DMS153 treated with DMSO at 0.1 percent for 48 hours (cell line): ENCODE measurements around the gene TMEM225B.
"Not testable (repeated sequence)": the region's sequence is repeated elsewhere in the genome, so short reads cannot be mapped to it uniquely, and the experiment has no call there.

ENCODE experiments used
- DNase-seq: peaks from one replicate; lab custom pipeline; 2025; ENCODE audit not compliant: unreplicated experiment; lab: John Stamatoyannopoulos, UW

The TMEM225B gene

GRCh38 chr7:99623091-99623693, 25.1 kb downstream of the TMEM225B start:
- DNase-seq: no peak

DNA sequence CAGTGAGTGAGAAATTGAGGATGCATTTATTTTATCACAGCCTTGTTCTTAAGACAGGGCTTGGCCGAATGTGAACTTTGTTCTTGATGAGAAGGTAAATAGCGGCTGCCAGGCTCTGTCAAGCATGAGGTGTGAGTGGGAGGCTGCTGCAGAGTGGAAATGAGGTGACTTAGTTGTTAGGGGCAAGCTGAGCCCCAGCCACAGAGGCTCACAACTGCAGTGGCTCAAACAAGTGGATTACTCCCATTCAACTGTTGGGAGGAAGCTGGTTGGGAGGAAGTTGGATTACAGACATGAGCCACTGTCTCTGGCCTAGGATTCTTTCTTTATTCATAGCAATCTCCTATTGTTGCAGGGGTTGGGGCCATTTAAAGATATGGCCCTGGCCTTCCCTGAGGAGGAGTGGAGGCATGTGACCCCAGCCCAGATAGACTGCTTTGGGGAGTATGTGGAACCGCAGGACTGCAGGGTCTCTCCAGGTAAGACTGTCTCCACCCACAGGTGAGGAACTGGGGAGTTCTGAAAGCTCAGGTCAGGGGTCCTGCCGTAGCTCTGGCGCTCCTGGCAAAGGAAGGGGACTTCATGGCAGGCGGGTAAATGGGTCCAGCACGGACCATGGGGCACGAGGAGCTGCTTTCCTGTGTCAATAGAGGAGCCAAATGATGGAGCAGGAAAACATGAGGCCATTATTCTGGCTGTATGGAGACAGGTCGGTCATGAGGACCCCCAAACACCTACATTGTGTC, 25.8 kb downstream of the TMEM225B start:
- no peak for DNase-seq

GRCh38 chr7:99624484-99624883, 26.4 kb downstream of the TMEM225B start:
- DNase-seq: no peak

- no peak for DNase-seq
Measured at GRCh38 chr7:99625321-99625720, 27.3 kb downstream of the TMEM225B start.

DNA sequence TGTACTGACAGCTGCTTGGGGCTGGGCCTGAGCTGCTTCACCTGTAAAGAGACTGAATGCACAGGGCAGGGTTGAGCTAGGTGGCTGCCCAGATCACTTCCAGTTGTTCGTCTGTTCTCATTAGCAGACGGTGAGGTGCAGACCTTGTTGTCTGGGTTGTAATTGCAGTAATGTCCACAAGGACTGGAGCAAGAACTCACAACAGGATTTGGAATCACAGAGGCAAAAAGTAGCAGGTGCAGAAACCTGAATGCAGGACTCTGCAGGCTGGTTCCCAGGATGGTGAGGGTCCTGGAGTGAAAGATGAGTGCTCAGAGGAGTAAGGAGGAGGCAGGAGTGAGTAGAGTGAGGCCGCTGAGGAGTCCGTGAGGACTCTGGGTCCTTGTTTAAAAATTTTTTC, 27.9 kb downstream of the TMEM225B start:
- DNase-seq: no peak

DNA sequence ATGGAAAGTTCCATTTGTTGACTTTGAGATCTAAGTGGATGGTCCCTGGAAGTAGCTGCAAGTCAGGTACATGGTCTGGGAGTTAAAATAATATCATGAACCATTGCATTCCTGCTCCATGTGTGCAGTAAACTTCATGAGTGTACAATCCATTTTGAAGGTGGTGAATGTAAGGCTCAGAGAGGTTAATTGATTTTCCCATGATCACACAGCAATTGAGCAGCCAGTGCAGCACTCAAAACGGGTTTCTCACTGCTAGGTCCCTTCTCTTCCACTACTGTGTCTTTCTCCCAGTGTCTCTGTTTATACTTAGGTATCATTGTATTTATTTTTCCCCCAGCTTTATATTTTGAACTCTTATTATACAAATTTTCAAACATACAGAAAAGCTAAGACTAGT, 28.6 kb downstream of the TMEM225B start:
- no peak for DNase-seq

GRCh38 chr7:99627513-99627912, 29.4 kb downstream of the TMEM225B start:
- no peak for DNase-seq

GRCh38 chr7:99628471-99629465, 30.7 kb downstream of the TMEM225B start:
- DNase-seq: no peak

DNA sequence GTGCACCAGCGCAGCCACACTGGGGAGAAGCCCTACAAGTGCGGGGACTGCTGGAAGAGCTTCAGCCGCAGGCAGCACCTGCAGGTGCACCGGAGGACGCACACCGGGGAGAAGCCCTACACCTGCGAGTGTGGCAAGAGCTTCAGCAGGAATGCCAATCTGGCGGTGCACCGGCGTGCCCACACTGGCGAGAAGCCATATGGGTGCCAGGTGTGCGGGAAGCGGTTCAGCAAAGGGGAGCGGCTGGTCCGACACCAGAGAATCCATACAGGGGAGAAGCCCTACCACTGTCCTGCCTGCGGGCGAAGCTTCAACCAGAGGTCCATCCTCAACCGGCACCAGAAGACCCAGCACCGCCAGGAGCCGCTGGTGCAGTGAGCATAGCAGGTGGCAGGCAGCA, 31.6 kb downstream of the TMEM225B start:
- DNase-seq: no peak

- no peak for DNase-seq
Measured at GRCh38 chr7:99631295-99632109, 33.4 kb downstream of the TMEM225B start.

DNA sequence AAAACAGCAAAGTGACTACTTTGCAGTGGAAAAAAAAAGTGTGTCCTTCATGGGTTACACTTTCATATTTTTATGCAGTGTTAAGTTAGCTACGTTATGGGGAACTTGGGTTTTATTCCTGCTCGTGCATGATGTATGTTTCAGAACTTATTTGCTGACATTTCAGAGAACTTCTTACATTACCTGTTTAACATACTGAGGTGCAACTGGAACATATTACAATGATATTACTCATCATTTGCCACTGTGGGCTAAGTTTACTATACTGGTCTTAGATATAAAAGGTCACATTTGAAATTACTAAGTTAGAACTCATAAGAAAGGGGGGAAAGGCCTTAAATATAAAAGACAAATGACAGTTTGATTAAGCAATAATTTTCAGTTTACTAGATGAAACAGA, 39.3 kb downstream of the TMEM225B start:
- not testable (repeated sequence) for DNase-seq

GRCh38 chr7:99638731-99639130, 40.7 kb downstream of the TMEM225B start:
- no peak for DNase-seq

GRCh38 chr7:99639267-99639666, 41.2 kb downstream of the TMEM225B start:
- no peak for DNase-seq

GRCh38 chr7:99642027-99642426, 44.0 kb downstream of the TMEM225B start:
- DNase-seq: no peak

DNA sequence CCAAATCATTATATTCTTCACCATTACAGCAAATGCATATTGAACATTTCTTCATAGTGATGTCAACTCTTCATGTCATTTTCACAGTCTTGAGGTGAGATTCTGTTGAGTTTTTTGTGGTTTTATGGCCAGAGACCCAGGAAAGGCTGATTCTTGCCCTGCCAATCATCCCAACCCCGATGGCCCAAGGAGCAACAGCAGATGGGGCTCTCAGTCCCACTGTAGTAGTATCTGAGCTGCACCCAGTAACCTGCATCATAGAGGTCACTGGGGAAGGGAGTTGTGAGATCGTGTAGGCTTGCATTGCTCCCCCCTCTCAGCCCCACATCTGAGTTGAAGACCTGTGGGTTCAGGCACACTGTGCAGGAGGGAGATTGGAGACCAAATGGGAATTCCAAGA, 45.4 kb downstream of the TMEM225B start:
- DNase-seq: no peak

- no peak for DNase-seq
Measured at GRCh38 chr7:99644431-99644830, 46.4 kb downstream of the TMEM225B start.

DNA sequence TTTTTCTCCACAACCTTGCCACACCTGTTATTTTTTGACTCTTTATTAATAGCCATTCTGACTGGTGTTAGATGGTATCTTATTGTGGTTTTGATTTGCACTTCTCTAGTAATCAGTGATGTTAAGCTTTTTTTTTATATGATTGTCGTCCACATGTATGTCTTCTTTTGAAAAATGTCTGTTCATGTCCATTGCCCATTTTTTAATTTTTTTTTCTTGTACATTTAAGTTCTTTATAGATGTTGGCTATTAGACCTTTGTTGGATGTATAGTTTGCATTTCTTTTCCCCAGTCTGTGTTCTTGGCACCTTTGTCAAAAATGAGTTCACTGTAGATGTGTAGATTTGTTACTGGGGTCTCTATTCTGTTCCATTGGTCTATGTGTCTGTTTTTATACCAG, 47.5 kb downstream of the TMEM225B start:
- no peak for DNase-seq

DNA sequence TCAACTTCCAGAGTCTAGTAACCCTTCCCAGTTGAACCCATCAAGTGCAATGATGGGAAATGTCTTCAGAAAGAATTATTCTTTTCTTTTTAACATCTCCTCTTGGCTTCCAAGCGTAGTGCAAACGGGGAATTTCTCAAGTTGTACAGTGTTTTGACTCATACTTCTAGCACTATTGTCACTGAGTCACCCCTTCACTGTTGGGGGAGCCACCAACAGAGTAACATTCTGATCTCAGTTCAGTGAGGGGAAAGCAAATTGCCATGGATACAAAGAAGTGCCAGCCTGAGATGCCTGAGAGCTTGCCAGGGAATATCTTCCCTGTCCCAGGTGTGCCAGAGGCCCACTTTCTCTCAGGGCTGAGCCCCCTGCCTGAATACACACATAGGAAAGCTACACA, 50.8 kb downstream of the TMEM225B start:
- DNase-seq: no peak

GRCh38 chr7:99651290-99651689, 53.2 kb downstream of the TMEM225B start:
- no peak for DNase-seq

- DNase-seq: no peak
Measured at GRCh38 chr7:99652671-99653070, 54.6 kb downstream of the TMEM225B start.

DNA sequence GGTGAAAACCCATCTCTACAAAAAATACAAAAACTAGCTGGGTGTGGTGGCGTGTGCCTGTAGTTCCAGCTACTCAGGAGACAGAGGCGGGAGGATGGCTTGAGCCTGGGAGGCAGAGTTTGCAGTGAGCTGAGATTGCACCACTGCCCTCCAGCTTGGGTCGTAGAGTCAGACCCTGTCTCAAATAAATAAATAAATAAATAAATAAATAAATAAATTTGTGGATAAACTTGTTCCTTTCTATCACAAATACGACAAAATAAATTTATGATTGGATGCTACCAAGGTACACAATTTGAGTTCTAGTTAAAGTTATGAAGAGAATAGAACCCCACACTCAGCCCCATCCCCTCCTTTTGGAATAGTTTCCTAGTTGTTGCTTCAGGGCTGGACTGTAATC, 55.2 kb downstream of the TMEM225B start:
- not testable (repeated sequence) for DNase-seq
